Activated effector memory CD4-positive, alpha-beta T cell treated with Interleukin-2 at 50 U/mL for 16 hours (primary cell): ENCODE data around the gene GAREM2.

Source experiments
- DNase-seq: peaks from one replicate; pipeline ENCODE4 v3.0.0-alpha.2; 2020

The GAREM2 gene

GRCh38 chr2:26189751-26190150 is 16.9 kb downstream of the GAREM2 start:
- no peak for DNase-seq

- no peak for DNase-seq
These were observed 17.5 kb downstream of the GAREM2 start for GRCh38 chr2:26190369-26190768.

- no peak for DNase-seq
These were observed 18.6 kb downstream of the GAREM2 start for GRCh38 chr2:26191316-26192159.

DNA sequence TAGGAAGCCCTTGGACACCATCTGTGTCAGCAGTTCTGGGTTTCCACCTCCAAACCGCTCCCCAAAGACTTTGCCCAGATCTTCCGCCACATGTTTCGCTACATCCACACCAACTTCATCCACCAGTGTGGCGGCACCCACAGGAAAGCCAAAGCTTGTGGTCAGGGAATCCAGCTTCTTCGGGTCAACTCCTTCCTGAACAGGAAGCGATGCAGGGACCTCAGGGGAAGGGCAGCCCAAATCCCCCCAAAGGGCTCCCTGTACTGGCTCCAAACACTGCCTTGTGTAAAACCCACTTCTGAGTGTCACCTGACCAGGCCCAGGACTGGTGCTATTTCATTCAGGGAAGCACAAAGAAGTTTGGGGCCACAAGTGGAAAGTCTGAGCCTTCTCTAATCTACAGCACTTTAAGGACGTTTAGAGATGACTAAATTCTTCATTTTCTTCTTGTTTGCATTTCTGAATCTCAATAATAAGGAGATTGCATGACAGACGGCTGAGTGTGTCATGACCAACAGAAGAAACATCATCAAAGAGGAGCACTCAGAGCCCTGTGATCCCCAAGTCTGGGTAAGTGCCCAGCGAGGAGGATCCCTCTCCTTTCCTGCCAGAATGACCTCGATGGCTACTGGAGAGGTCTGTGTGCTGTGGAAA is 20.8 kb downstream of the GAREM2 start:
- no peak for DNase-seq

DNA sequence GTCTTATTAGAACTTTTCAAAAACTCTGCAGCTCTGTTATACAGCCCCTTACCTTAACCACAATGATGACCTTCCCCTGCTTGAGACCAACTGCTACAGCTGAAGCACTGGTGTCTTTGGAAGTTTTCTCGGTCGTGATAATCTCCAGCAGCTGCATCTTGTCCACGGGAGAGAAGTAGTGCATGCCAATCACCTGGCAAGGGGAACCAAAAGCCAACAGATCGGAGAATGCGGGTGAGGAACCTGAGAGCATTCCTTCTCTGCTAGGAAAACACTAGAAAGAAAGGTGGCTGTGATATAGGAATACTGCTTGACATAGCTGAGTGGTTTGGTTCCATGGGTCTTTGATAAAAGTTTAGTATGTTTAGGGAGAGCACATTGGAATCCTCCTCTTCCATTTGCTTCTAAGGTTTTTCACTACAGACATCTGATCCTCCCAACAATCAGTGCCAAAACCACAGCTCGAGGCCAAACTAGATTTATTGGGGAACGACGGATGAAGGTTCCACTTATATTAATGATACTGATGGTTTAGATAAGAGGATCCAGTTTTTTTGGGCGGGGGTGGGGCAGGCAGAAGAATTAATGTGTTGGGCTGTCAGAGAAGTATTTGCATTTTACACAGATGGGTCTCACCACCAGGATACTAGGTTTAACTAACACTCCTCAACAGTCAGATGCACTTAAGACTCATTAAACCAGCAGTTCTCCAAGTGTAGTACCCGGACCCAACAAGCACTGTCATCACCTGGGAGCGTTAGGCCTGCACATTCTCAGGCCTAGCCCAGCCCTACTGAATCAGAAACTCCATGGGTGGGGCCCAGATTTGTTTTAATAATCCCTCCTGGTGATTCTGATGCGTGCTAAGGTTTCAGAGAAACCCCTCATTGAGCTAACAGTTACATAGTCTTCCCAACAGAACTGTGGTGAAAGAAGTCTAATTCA is 22.4 kb downstream of the GAREM2 start:
- no peak for DNase-seq

GRCh38 chr2:26196683-26197418 is 24.0 kb downstream of the GAREM2 start:
- no peak for DNase-seq

DNA sequence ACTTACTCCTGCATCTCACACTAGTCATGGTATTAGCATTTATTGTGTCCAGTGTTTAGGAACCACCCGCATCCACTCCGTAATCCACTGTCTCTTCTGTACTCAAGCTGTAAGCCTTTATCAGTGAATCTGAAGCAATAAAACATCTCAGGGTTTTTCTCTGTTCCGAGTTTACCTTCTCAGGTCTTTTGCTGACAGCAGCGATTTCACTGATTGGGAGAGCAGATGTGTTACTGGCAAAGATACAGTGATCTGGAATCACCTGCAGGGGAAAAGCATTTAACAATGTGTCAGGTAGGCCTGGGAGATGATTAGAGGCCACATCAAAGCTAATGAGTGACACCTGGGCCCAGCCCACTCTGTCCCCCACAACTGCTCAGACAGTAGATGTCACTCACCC is 24.6 kb downstream of the GAREM2 start:
- DNase-seq: no peak

GRCh38 chr2:26202981-26203490 is 30.1 kb downstream of the GAREM2 start:
- DNase-seq: no peak

- DNase-seq: no peak
These were observed 31.0 kb downstream of the GAREM2 start for GRCh38 chr2:26203906-26204305.

DNA sequence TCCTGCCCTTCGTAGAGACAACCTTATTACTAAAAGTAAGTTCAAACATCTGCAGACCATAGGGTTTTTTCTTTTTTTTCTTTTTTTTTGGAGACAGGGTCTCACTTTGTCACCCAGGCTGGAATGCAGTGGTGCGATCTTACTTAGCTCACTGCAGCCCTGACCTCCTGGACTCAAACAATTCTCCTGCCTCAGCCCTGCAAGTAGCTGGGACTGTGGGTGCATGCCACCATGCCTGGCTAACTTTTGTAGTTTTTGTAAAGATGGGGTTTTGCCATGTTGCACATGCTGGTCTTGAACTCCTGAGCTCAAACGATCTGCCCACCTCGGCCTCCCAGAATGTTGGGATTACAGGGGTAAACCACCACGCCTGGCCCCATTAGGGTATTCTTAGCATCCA is 39.1 kb downstream of the GAREM2 start:
- no peak for DNase-seq

DNA sequence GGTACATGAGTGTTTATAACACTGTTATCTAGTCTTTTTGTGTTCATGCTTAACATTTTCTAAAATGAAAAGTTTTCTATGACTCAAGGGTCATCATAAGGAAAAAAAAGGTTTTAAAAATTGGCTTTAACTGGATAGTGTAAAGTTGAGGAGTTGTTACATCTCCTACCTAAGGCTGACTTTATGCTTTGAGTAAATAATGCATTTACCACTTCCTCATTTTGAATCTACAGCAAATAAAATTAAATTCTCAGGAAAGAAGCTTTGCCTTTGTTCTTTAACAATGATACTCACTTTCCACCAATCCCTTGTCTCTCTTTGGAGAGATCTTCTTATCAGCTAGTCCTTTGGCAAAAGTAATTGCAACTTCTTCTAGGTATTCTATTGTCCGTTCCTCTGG is 41.9 kb downstream of the GAREM2 start:
- DNase-seq: no peak

GRCh38 chr2:26215833-26216232 is 42.9 kb downstream of the GAREM2 start:
- no peak for DNase-seq

- DNase-seq: no peak
These were observed 43.7 kb downstream of the GAREM2 start for GRCh38 chr2:26216587-26216986.

DNA sequence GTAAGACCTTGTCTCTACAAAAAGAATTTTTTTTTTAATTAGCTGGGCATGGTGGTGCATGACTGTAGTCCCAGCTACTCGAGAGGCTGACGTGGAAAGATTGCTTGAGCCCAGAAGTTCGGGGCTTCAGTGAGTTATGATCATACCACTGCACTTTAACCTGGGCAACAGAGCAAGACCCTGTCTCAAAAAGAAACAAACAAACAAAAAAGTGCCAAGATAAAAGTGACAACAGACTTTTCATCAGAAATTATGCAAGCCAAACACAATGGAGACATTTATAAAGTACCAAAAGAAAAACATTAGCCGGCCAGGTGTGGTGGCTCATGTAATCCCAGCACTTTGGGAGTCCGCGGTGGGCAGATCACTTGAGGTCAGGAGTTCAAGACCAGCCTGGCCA is 44.8 kb downstream of the GAREM2 start:
- no peak for DNase-seq

DNA sequence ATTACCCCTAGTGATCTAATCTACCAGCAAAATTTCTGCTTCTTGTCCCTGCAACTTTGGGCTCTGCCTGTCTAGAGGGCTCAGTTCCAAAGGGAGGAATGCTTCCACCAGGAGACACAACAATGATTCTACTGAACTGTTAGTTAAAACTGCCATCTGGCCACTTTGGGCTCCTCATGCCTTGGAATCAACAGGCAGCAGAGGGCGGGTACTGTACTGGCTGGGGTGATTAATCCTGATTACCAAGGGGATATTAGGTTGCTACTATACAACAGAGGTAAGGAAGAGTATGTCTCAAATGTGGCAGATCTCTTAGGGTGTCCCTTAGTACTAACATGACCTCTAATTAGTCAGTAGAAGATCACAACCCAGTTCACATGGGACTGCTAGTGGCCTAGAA is 50.1 kb downstream of the GAREM2 start:
- DNase-seq: no peak

- no peak for DNase-seq
These were observed 51.2 kb downstream of the GAREM2 start for GRCh38 chr2:26224095-26224494.

DNA sequence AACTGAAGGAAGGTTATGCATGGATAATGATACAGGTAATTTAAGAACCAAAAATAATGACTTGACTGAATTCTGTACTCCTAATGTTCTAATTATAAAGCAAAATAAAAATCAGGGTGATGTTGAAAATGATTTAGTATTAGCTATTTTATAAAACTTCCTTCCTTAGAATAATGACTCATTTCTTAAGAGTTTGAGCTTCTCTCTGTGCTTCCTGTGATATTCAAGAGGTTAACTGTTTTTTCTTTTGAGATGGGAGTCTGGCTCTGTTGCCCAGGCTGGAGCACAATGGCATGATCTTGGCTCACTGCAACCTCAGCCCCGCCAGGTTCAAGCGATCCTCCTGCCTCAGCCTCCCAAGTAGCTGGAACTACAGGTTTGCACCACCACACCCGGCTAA is 56.7 kb downstream of the GAREM2 start:
- no peak for DNase-seq

- no peak for DNase-seq
These were observed 57.9 kb downstream of the GAREM2 start for GRCh38 chr2:26230806-26231205.

GRCh38 chr2:26235089-26235488 is 62.2 kb downstream of the GAREM2 start:
- DNase-seq: no peak

GRCh38 chr2:26237868-26238267 is 65.0 kb downstream of the GAREM2 start:
- no peak for DNase-seq

DNA sequence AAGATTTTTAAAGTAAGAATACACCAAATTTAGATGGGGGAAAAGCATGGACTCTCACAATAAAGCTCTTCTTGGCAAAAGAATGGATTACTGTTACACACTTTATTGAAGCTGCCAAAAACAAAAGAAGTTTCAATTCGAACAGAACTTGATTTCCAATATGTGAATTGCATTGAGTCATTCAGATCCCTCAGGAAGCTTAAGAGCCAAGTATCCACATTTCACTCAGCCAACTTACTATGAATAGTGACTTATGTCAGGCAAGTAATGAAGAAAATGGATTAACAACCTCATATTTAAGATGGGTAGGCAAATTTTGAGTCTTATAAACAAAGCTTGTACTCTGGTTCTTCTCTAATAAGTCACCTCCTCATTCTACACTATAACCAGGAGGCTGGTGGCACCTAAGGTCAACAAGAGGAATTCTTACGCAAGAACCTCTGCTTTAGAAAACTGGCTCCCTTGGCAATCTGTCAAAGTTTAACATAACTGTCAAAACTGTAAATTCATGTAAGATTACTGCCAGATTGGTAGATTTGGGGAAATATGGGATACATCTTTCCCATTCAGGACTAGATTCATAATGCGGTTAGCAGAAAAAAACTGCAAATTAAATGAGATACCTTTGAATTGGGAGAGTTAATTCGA is 65.5 kb downstream of the GAREM2 start:
- DNase-seq: no peak
